ENCODE results near the gene TRIM68.

GRCh38 chr11:4619514-4619913 is 11.5 kb upstream of the TRIM68 start:
- no peak for TF ChIP-seq POLR2A (IDR thresholded peaks at IDR 0.05)
- no peak for TF ChIP-seq CTCF (IDR thresholded peaks at IDR 0.05)
